HG03432 (cell line): ENCODE measurements around the gene PIK3R1.

Source experiments
- ATAC-seq: cut with Tn5 transposase; IDR thresholded peaks from one replicate; pipeline ENCODE4 v1.9.1; 2021; ENCODE audit warnings: mild to moderate bottlenecking, moderate library complexity; ENCODE audit not compliant: unreplicated experiment

PIK3R1 gene

DNA sequence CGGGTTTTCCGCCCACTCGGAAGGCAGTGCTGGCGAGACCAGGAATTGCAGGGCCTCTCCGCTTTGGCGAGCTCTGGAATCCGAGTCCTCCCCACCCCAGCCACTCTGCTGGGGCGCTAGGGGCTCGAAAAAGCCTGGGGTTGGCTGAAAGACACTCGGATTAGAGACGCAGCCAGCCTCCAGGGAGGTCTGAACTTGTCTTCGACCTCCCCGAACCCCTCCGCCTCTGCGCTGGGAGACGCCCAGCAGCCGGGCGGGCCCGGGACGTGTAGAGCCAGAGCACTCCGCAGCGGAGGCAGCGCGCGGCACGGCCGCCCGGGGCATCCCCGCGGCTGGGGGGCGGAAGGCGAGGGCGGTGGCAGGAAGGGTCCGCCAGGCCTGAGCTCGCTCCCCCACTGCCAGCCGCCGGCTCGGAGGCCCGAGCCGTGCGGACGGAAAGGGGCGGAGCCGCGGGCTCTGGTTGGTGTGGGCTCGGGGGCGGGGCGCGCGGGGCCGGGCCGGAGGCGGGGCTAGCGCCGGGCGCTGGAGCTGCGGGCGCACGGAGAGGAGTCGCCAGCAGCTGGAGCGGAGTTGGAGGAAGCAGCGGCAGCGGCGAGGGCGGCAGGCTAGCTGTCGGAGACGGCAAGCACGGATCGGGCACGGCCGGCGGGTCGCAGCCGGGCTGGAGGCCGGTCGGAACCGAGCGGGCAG is at the start of gene PIK3R1:
PIK3R1 (plus strand) TSS at position 549 of the 690 bp plus-strand sequence. CDS start 10,920 bp downstream, outside the sequence.
- peak; percentile 88 for ATAC-seq

GRCh38 chr5:68167195-68167651 is 48.3 kb upstream of the PIK3R1 start:
- no peak for ATAC-seq

DNA sequence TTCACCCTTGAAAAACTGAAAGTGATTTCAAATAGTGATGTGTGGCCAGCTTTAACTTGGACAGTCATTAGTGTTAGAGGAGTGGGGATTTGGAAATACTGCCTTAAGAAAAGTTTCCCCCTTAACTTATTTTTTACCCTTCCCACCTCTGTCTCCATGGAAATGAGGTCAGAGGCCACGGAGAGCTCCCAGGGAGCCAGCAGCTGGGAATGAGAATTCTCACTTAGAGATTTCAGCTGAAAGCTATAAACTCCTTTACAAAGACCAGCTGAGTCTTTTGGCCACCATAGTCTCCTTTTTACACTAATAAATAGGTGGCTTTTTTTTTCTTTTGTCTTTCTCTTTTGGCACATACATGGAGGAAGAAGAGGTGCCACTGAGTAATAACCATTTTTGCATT is 45.7 kb upstream of the PIK3R1 start:
- no peak for ATAC-seq

- ATAC-seq = no peak
These were observed 44.6 kb upstream of the PIK3R1 start for GRCh38 chr5:68170826-68171558.

DNA sequence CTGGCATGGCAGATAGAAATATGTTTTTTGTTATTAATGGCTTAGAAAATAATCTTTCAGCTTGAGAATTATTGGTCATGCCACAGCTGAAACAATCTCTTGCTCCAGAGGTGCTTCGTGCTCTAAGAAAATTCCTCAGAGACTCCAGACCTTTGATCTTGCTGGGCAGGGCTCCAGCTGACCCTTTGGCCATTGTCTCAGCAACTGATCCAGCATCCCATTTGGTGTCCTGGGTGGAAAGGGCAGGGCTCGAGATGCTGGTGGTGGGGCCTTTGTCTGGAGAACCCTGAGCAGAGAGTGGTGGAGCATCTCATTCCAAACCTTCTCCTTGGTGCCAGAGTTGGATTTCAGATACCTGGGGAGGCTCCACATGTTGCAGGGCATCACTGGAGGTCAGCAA is 43.2 kb upstream of the PIK3R1 start:
- no peak for ATAC-seq

DNA sequence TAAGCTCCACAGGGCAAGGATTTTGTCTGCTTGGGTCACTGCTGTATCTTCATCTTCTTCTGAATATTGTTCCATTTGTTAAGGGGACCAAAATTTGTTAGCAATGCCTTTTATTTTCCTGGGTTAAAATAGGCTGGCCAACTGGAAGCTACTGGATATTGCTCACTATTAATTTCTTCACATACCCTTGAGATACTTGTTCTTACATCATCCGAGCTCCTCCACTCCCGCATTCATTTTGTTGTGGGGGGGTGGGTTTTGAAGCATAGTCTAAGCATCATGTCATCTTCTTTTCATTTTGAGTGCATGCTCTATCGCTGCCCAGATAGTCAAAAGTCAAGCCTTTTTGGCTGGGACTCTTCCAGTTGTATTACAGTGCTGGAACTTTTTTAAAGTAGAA is 42.5 kb upstream of the PIK3R1 start:
- ATAC-seq = no peak

DNA sequence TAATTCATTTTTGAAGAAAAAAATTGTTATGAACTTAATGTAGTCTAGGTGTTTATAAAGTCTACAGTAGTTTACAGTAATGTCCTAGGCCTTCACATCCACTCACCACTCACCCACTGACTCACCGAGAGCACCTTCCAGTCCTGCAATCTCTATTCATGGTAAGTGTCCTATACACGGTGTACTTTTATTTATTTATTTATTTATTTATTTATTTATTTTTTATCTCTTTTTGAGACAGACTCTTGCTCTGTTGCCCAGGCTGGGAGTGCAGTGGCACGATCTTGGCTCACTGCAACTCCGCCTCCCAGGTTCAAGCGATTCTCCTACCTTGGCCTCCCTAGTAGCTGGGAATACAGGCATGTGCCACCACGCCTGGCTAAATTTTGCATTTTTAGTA is 39.3 kb upstream of the PIK3R1 start:
- ATAC-seq = no peak

DNA sequence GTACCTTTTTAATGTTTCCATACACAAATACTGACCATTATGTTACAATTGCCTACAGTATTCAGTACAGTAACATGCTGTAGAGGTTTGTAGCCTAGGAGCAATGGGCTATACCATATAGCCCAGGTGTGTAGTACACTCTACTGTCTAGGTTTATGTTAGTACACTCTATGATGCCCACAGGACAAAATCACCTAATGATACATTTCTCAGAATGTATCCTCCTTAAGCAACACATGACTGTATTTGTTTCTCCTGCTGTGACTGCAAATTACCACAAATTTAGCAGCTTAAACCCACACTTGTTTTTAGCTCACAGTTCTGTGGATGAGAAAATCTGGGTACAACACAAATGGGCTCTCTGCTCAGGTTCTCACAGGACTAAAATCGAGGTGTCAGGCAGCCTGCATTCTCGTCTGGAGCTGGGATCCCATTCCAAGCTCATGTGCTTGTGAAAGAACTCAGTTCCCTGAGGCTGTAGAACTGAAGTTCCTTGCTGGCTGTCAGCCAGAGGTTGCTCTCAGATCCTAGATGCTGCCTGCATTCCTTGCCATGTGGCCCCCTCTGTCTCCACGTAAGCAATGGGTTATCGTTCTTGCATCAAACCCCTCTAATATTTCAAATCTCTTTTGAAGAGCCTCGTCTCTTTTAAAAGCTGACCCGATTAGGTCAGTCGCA is 38.6 kb upstream of the PIK3R1 start:
- no peak for ATAC-seq

GRCh38 chr5:68177676-68178075 is 37.9 kb upstream of the PIK3R1 start:
- no peak for ATAC-seq

DNA sequence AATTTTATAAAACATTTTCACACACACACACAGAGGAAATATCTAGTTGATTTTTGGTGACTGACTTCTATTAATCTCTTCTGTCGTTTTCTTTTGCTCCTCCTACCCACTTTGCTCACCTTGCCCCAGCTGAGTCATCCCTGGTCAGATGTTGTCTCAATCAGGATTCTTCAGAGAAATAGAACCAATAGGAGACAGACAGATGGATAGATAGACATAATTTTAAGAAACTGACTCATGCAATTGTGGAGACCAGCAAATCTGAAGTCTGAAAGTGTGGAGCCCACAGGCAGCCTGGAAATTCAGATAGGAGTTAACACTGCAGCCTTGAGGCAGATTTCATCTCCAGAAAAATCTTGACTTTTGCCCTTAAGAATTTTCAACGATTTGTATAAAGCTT is 37.0 kb upstream of the PIK3R1 start:
- no peak for ATAC-seq

DNA sequence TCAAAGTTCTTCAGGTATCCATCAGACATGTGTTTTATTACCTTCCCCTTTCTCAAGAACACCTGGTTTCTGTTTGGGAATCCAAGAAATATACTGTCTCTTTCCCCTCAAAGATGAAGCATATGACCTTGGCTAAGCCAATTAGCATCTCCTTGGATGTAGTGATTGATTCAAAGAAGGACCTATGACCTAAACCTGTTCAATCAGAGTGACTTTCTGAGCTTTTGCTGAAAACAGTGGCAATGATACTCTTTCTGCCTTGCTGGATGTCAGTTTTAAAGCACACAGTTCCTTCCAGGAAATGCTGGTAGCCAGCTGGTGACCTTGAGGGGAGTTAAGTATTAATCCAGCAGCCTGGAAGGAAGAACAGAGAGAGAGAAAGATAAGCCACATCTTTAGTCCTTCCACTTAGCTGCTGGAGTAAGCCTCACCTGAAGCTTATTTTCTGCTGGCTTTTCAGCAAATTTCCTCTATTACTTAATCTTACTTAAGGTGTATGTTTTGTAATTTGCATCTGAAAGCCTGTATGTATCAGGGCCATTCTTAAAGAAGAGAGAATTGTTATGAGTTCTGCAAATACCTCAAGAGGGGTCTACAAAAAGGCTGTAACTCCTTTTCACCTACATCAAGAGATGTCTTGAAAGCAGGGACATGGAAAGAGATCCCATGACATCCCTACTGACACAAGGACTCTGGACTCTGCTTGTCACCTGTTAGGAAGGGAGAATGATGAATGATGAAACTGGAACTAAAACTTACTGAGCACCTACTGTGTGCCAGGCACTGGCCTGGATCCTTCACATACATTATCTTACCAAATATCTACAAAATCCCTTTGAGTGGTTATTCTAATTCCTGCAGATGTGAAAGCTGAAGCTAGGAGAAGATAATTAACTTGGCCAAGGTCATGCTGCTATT is 35.2 kb upstream of the PIK3R1 start:
- ATAC-seq = no peak

GRCh38 chr5:68181039-68181599 is 34.4 kb upstream of the PIK3R1 start:
- ATAC-seq = no peak

- ATAC-seq = no peak
These were observed 33.5 kb upstream of the PIK3R1 start for GRCh38 chr5:68182094-68182493.

- no peak for ATAC-seq
These were observed 33.0 kb upstream of the PIK3R1 start for GRCh38 chr5:68182534-68182933.

DNA sequence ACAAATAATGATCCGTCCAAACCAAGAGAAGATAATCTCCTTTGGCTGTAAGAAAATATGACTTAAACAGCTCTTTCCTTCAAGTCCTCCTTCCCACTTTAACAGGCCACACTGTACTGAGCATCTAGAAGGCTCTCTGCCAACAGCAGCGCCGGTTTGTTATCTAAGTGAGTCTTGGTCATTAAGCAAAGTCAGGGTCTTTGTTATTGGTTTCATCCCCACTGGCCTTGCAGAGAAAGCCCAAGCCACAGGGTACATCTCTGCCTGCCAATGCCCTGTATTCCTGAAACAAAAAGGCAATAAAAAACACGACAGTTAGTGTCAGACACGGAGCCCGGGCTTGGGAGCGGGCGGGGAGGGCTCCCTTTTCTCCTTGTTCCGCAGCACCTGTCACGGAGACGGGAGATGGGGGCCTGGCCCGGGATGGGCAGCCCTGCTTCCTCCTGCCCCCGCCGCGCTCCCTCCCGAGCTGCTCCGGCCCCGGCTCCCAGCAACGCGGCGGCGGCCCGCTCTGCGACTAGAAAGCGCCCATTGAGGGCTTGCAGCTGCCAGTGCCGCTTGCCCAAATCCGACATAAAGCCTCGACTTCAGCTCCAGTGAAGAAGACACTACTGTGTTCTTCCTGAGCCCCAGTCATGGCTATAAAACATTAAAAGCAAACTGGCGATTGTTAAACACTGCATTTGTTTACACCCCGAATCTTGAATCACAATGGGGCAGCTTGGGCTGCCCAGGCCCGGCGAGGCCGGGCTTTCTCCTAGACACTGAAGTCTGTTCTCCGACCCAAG is 28.1 kb upstream of the PIK3R1 start:
- no peak for ATAC-seq

- ATAC-seq = no peak
These were observed 26.4 kb upstream of the PIK3R1 start for GRCh38 chr5:68189171-68189570.

GRCh38 chr5:68189613-68190012 is 25.9 kb upstream of the PIK3R1 start:
- no peak for ATAC-seq

DNA sequence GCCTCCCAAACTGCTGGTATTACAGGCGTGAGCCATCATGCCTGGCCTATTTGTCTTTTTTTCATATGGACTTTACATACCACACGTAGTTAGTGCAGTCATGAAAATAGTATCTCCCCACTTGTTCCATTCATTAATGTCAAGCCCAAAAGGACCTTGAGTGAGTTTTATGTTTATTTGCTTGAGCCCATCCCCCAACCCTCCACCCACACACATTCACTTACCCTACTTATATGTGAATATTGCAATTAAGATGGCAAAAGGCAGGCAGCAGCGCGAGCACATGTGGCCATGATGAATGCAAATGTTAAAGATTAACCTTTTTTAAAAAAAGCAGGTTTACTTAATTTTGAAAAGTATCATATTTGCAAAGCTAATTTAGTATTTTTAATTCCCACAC is 24.9 kb upstream of the PIK3R1 start:
- ATAC-seq = no peak

DNA sequence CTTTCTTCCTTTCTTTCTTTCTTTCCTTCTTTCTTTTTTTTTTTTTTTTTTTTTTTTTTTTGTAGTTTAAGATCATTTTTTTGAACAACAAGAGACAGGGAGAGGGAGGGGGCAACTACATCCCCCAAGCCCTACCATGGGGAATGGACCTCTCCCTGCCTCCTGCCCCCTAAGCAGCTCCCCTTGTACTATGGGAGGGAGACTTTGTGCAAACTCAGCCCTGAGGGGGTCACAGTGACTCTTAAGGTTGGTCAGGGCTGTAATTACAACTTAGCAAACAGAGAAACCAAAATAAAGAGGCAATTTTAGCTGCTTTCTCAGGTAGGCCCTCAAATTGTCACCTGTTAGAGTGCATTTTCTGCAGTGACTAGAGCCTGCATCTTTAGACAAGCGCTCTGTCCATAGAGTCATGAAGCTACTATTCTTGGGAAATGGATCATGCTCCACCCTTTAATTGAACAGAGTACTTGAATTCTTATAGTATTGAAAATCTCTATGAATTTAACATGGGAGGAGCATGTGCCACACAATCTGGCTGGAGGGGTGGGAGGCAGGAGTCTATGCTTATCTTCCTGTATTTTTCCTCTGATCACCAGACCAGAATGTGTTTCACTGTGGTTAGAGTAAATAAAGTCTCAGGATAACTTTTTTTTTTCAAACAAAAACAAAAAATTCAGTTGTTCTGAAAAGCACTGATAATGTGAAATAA is 24.3 kb upstream of the PIK3R1 start:
- no peak for ATAC-seq
